HepG2 (cell line): Measurements from ENCODE around the gene CPA5. TPM values are rescaled to one million over a fixed set of nuclear protein-coding genes. Genes with fewer than 3 reads are reported as not detected.

Experiments
- AKNA ChIP-seq: sonication (generic); formaldehyde crosslinking; IDR thresholded peaks from 2 replicates; pipeline ENCODE4 v1.4.0; 2020; ENCODE audit warnings: missing genetic modification reagents, borderline replicate concordance
- ARID4A ChIP-seq: sonication (generic); formaldehyde crosslinking; IDR thresholded peaks from 2 replicates; pipeline ENCODE4 v1.5.0; 2020; ENCODE audit warnings: mild to moderate bottlenecking, missing genetic modification reagents, borderline replicate concordance
- CHD2 ChIP-seq: IDR thresholded peaks from 2 replicates; pipeline ENCODE4 v1.6.1; 2011; ENCODE audit warnings: low read depth, low read length, improper control_type of control experiment
- ERF ChIP-seq: IDR thresholded peaks from 2 replicates; pipeline ENCODE4 v1.6.1; 2018; ENCODE audit warnings: missing biosample characterization, missing genetic modification reagents
- NFAT5 ChIP-seq: sonication (generic); formaldehyde crosslinking; IDR thresholded peaks from 2 replicates; pipeline ENCODE4 v1.4.0; 2020; ENCODE audit warnings: missing genetic modification reagents
- NFE2L2 ChIP-seq: fragments of 150-350 bp; IDR thresholded peaks from 2 replicates; pipeline ENCODE4 v1.6.1; 2014; ENCODE audit warnings: low read length
- PHF8 ChIP-seq: sonication (generic); formaldehyde crosslinking; IDR thresholded peaks from 2 replicates; pipeline ENCODE4 v1.5.0; 2020; ENCODE audit warnings: missing genetic modification reagents
- SALL1 ChIP-seq: sonication (generic); formaldehyde crosslinking; IDR thresholded peaks from 2 replicates; pipeline ENCODE4 v1.8.0; 2022; ENCODE audit warnings: mild to moderate bottlenecking, missing genetic modification reagents
- TCF7 ChIP-seq: sonication (generic); IDR thresholded peaks from 2 replicates; pipeline ENCODE4 v1.6.1; 2016; ENCODE audit warnings: antibody characterized with exemption, low read depth
- ZBTB43 ChIP-seq: sonication (generic); formaldehyde crosslinking; conservative IDR thresholded peaks from 2 replicates; pipeline ENCODE4 v1.4.0; 2020; ENCODE audit warnings: missing genetic modification reagents
- ZNF12 ChIP-seq: sonication (generic); formaldehyde crosslinking; IDR thresholded peaks from 2 replicates; pipeline ENCODE4 v1.5.0; 2020; ENCODE audit warnings: missing genetic modification reagents
- ZNF143 ChIP-seq: sonication (generic); formaldehyde crosslinking; IDR thresholded peaks from 2 replicates; pipeline ENCODE4 v1.4.0; 2020; ENCODE audit warnings: missing genetic modification reagents
- ZNF335 ChIP-seq: sonication (generic); formaldehyde crosslinking; IDR thresholded peaks from 2 replicates; pipeline ENCODE4 v1.4.0; 2020; ENCODE audit warnings: missing genetic modification reagents
- ZNF790 ChIP-seq: sonication (generic); formaldehyde crosslinking; IDR thresholded peaks from 2 replicates; pipeline ENCODE4 v1.8.0; 2022; ENCODE audit warnings: missing genetic modification reagents, mild to moderate bottlenecking, borderline replicate concordance
- polyA plus RNA-seq, 8 experiments: library from polyadenylated mRNA; depleted of rRNA in 3 of 8; stranded (reverse) in 7 of 8; unstranded in 1 of 8; fragments of >200 nt; fragmentation: Illumina TruSeq in 4 of 8; extraction: Trizol in 4 of 8; gene quantifications; 2 replicates each; pipeline versions ENCODE4 v1.2.1 to v1.2.3, GENCODE V29; 2011 to 2016; ENCODE audit warnings: low read depth in 4 of 8, missing spikeins in 1 of 8, mixed read lengths in 1 of 8; ENCODE audit not compliant: insufficient read depth in 1 of 8
- total RNA-seq, 5 experiments: library from RNA; depleted of rRNA; stranded (reverse); fragments of >200 nt; fragmentation: Illumina TruSeq; extraction: Trizol; gene quantifications; 2 replicates each; pipeline ENCODE4 v1.2.3, GENCODE V29; 2016; ENCODE audit warnings: low read depth in 1 of 5

The CPA5 gene
- total and polyA plus RNA-seq, 2 of the 13 experiments (the other 11 are each of a cell fraction or from before 2014, with no cell fraction given): 0.48 TPM; not detected in 1

- TF ChIP-seq NFAT5 (CRISPR knock-in tag) (no peak), ZNF790 (CRISPR knock-in tag) (no peak), CHD2 (no peak), ARID4A (0 out of 2 replicates have a peak, but pooled peaks have one; percentile 29), ZNF335 (CRISPR knock-in tag) (0 out of 2 replicates have a peak, but pooled peaks have one; percentile 23), AKNA (CRISPR knock-in tag) (no peak), ZNF12 (peak; percentile 20; the same call in 1 of the 2 replicates), NFE2L2 (no peak), ZBTB43 (CRISPR knock-in tag) (peak; percentile 69; the same call in 1 of the 2 replicates), ERF (peak; percentile 23; the same call in 1 of the 2 replicates), ZNF143 (CRISPR knock-in tag) (no peak; the same call in 1 of the 2 replicates), PHF8 (0 out of 2 replicates have a peak, but pooled peaks have one; percentile 20), TCF7 (peak; percentile 79), SALL1 (CRISPR knock-in tag) (peak; percentile 48)
These were observed 24.6 kb downstream of the CPA5 start (continued) for GRCh38 chr7:130369110-130369711.
